Heart left ventricle (tissue), 13 donors: ENCODE results near the gene KANK2.

Experiments used
- CTCF ChIP-seq, 12 donors: fragments of 200-600 bp; sonication (generic) in 4 of 12; IDR thresholded peaks; one replicate each; pipeline versions ENCODE4 v1.5.0 to v1.8.0; 2018 to 2022; ENCODE audit warnings: antibody characterized with exemption in 12 of 12, mild to moderate bottlenecking in 5 of 12
- POLR2A ChIP-seq, 2 donors: fragments of 450-650 bp; IDR thresholded peaks; one replicate each; pipeline ENCODE4 v1.6.1; 2017; ENCODE audit warnings: antibody characterized with exemption in 2 of 2, mild to moderate bottlenecking in 2 of 2, moderate library complexity in 2 of 2
- donor health status: ischemic (EF 13 %, LVEDD 7.1; RV severe dilation, severe dysfunction).
- donor health status: DM: no; HTN: yes; CAD: no.
- donor health status: DM: no; HTN: no; CAD: no.
- donor health status: ischemic (EF 25% LVEDD 6.9; RV normal size, moderate dysfunction).
- donor health status: ischemic (EF 25% LVEDD 5.7; RV mildly dilated, moderate dysfunction).
- donor health status: ischemic (EF 35%, LVEDD 5.7; RV mildly dilated, moderate dysfunction).
- donor health status: nonischemic (EF 11% LVEDD 7.7; RV severe dilation, severe dysfunction).
- donor health status: DM: yes; HTN: yes; CAD: no.
- donor health status: PGD.
- donor health status: ischemic (EF 29% LVEDD 5.4; RV normal size, mild dysfunction).
- donor health status: nonischemic (EF 23%, LVEDD 6.1; RV moderate dilation, normal function).

- no peak for TF ChIP-seq CTCF (IDR thresholded peaks at IDR 0.05)
- no peak for TF ChIP-seq POLR2A (IDR thresholded peaks at IDR 0.05)
Observed at GRCh38 chr19:11240008-11240444, 42.7 kb upstream of the KANK2 start.
